ENCODE results near the gene GCNT3. TPM values are rescaled to one million over a fixed set of nuclear protein-coding genes. Genes with fewer than 3 reads are reported as not detected.

The GCNT3 gene
- total and polyA plus RNA-seq, 3 donors from 2014 or later: 2.5 to 15.4 (median 3.0) TPM

GRCh38 chr15:59662260-59662659 is 50.7 kb downstream of the GCNT3 start:
- no peak for TF ChIP-seq POLR2A (IDR thresholded peaks at IDR 0.05)
- TF ChIP-seq CTCF (IDR thresholded peaks at IDR 0.05): no peak
- H3K27ac ChIP-seq: peak overlapping the region in 1 of 2 donors; percentile 32
- H3K4me1 ChIP-seq: no peaks in the 10 kb centered on the region
- H3K36me3 ChIP-seq (ENCODE audit: low read depth, missing control alignments): no peaks in the 10 kb centered on the region
- no peak overlapping the region for H3K4me3 ChIP-seq
- intact Hi-C loops (cut with DNase I; ENCODE audit: low total_unique reads): no loop called here
- no peaks in the 10 kb centered on the region for H3K27me3 ChIP-seq
- 48 to 63% methylated on average over 1 of the region's 1 CpG for WGBS, 2 donors
- no peaks in the 10 kb centered on the region for H3K9me3 ChIP-seq
- DNase-seq: no peak

- no peak for DNase-seq
- WGBS, 2 donors: 82 to 91% methylated on average over 8 of the region's 8 CpGs
- H3K9me3 ChIP-seq: no peaks in the 10 kb centered on the region
- H3K4me1 ChIP-seq: no peaks in the 10 kb centered on the region
- no peaks in the 10 kb centered on the region for H3K27me3 ChIP-seq
- intact Hi-C loops (cut with DNase I; ENCODE audit: low total_unique reads): no loop called here
- H3K36me3 ChIP-seq (ENCODE audit: low read depth, missing control alignments): no peaks in the 10 kb centered on the region
- H3K4me3 ChIP-seq: no peak overlapping the region
- TF ChIP-seq POLR2A (IDR thresholded peaks at IDR 0.05) (no peak), CTCF (IDR thresholded peaks at IDR 0.05) (no peak)
- no peak overlapping the region for H3K27ac ChIP-seq
These were observed 57.0 kb downstream of the GCNT3 start for GRCh38 chr15:59668556-59668955.

Small RNA genes lying within 50 kb of the gene (small RNA-seq; reads per million reads assigned to genes)
- 0 reads per million in 2 donors for gene RNA5SP396

Other genes starting within 250 kb of the GCNT3 start
- 10 to 100 TPM; 14.3 to 22.5 TPM for gene MYO1E, start 238.9 kb upstream of the GCNT3 start, total RNA-seq
- gene MYO1E, start 238.9 kb upstream of the GCNT3 start, polyA plus RNA-seq (ENCODE audit: insufficient read depth, low read depth, low replicate concordance): 23.4 TPM
- 1 to 10 TPM; 5.1 to 5.6 TPM for gene FAM81A, start 173.6 kb upstream of the GCNT3 start, total RNA-seq
- gene FAM81A, start 173.6 kb upstream of the GCNT3 start, polyA plus RNA-seq (ENCODE audit: insufficient read depth, low read depth, low replicate concordance): 4.4 TPM
- gene GTF2A2, start 45.7 kb downstream of the GCNT3 start, total RNA-seq: 100 to 1,000 TPM in 1 of 2 donors, 10 to 100 TPM in 1; 82.9 to 120 TPM
- gene GTF2A2, start 45.7 kb downstream of the GCNT3 start, polyA plus RNA-seq (ENCODE audit: insufficient read depth, low read depth, low replicate concordance): 579 TPM
- 100 to 1,000 TPM; 133 to 145 TPM for gene BNIP2, start 77.5 kb downstream of the GCNT3 start, total RNA-seq
- 47.9 TPM for gene BNIP2, start 77.5 kb downstream of the GCNT3 start, polyA plus RNA-seq (ENCODE audit: insufficient read depth, low read depth, low replicate concordance)

Data from testis (tissue), 3 donors.